GM18498 (cell line): ENCODE measurements around the gene VPS13C.

ENCODE experiments used
- ATAC-seq: cut with Tn5 transposase; IDR thresholded peaks from one replicate; pipeline ENCODE4 v1.9.1; 2021; ENCODE audit warnings: mild to moderate bottlenecking, moderate library complexity; ENCODE audit not compliant: unreplicated experiment

The VPS13C gene

DNA sequence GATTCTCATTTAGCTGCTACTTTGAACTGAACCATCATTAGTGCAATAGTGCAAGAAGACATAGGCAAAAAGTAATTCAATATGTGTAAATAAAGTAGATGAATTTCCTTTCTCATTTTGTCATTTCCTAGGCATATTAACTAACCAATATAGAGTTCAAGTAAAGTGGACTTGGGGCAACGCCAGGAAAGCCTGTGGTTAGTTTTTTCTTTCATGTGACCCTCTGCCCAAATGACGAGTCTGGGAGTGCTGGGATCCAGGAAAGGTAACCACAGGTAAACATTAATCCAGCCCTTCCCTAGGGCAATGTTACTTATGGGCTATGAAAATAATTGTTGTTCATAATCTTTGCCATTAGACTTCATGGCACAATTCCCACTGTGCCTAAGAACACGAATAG lies 181.0 kb downstream of the VPS13C start:
- ATAC-seq: no peak

DNA sequence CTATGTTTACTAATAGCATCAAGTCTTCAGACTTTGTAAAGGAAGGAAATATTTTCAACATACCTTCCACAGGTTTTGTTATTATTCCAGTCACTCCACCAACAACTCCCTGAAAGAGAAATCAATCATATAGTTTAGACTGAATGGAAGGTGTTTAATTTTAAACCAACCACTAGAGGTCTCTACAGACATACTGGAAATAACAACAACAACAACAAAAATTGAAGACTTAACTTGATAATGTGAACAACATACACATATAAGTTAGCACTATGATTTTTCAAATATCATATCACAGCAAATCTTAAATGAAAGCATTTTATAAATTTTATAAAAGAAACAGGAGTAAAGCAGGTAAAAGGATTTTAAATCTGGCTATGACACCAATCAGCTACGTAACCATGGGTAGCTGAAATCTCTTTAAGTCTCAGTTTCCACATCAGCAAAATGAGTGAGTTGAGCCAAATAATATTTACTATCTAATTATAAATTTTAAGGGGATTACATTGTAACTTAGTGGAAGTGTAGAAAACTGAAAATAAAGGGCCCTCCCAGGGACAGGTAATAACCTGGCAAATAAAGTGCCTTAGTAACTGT lies 188.2 kb downstream of the VPS13C start:
- ATAC-seq: no peak

DNA sequence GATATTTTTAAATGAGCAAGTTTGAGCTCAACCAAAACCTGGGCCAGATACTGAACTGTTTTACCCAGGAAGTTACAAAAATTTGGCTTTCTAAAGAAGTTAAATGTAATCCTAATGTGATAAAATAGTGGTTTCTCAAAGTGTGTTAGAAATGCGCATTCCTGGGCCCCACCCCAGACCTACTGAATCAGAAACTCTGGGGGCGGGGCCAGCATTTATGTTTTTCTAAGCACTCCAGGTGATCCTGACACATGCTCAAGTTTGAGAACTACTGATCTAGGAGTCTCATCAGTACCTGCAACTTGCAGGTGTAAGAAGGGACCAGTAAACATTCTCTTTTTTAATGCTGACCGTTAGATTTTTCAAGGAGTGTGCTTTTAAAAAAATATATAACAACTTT lies 190.6 kb downstream of the VPS13C start:
- no peak for ATAC-seq

DNA sequence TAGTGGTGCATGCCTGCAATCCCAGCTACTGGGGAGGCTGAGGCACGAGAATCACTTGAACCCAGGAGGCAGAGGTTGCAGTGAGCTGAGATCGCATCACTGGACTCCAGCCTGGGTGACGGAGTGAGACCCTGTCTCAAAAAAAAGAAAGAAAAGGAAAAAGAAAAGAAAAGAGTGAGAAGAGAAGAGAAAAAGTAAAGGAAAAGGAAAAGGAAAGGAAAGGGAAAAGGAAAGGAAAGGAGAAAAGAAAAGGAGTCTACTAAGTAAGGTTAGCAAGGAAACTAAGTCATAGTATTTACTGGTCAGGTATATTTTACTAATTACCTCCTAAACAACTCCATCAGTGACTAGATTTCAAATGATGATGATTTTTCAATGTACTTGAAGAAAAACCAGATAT lies 198.3 kb downstream of the VPS13C start:
- ATAC-seq: no peak

DNA sequence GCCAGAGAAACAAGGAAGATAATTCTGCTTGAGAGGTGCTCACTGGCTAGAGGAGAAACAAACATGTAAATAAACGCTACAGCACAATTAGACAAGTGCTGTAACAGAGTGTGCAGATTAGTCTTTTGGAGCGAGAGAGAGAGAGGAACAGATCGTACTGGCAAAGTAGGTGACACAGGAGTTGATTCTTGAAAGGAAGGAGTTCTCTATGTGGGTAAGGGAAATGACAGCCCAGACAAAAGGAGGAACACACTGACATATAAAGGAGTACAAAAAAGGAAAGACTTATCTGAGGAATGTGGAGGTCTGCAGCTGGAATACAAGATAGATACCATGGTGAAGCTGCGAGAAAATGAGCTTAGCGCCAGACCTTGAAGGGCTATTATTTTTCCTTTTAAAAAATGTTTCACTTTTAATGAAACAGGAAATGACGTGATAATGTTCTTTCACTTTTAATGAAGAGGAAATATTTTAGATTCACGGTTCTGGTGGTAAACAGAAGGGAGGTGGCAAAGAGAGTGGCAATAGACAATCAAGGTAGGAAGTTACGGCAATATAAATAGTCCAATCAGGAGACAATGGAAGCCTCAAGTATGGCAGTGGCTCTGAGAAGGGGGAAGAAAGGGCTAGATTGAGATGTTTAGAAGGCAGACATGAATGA lies 202.9 kb downstream of the VPS13C start:
- ATAC-seq: no peak

DNA sequence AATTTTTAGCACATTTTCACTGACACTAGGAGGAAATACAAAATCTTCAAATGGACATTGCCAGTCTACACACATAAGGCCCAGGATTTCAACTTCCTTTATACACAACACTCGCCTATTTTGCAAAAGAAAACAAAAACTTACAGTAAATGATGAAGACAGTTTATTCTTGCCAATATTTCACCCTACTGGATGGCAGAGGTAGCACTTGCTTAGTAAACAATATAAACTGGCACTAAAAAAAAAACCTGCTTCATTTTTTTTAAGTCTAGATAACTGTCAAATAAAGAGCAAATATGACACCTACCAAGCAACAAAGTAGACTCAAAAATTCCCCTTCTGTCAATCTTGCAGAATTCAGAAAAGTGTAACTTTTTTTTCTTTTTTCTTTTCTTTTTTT lies 204.0 kb downstream of the VPS13C start:
- ATAC-seq: no peak

DNA sequence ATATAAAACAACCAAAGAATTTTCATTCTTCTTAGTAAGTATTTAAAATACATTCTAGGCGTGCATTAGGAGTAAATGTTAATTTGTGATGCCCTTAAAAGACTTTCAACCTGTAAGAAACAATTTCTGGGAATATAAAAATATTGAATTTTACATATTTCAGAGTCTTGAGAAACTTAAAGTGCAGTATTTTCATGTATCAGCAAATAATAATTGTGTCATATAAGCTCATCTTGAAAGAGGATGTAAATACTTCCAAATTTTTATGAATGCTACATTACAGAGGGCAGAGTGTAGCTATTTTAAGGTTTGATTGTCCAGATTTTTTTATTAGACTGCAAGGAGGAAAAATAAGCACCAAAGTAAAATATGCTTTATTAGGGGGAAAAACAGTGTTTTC lies 207.1 kb downstream of the VPS13C start:
- no peak for ATAC-seq

DNA sequence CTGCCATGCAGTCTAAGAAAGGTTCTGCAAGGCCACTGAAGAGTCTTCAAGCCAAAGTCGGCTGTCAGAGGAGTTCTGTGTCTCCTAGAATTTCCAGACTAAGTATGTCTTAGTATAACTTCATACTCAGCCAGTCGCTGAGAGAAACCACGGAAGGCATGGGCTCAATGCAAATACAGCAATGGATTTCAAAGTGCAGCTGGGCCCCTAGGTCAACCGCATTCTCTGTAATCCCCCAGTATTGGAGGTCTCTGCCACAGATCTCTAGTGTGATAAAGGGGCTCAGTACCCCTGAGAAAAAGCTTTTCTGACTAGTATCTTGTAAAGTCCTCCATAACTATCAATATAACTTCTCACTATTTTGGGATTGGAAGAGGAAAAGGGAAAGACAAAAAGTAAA lies 208.3 kb downstream of the VPS13C start:
- ATAC-seq: no peak

DNA sequence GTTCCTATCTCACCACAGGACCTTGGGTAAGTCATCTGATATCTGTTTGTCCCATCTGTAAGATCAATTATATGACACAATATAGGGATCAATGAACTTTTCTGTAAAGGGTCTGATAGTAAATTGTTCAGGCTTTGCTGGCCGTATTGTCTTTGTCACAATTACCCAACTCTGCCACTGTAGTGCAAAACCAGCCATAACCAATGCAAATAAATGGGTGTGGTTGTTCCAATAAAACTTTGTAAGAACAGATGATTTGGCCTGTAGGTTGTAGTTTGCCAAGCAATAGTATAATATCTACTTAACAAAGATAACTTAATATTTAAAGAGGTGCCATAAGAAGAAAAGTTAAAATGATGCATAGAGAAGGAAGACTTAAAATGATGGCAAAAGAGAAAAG lies 210.8 kb downstream of the VPS13C start:
- ATAC-seq: no peak

DNA sequence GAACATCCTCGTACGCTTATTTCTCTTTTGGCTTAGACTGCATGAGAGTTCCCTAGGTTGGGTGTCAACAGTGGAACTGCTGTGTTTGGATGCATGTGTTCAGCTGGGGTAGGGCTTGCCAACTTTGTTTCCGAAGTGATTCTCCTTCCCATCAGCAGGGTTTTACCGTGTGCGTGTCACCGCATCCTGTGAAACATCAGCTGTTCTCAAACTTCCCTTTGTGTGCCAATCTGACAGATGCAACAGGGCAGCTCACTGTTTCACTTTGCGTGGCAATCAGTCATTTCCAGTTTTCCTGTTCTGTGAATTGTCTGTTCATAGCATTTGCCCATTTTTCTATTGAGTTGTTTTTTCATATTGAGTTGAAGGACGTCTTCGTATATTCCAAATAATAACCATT lies 218.8 kb downstream of the VPS13C start:
- ATAC-seq: no peak

DNA sequence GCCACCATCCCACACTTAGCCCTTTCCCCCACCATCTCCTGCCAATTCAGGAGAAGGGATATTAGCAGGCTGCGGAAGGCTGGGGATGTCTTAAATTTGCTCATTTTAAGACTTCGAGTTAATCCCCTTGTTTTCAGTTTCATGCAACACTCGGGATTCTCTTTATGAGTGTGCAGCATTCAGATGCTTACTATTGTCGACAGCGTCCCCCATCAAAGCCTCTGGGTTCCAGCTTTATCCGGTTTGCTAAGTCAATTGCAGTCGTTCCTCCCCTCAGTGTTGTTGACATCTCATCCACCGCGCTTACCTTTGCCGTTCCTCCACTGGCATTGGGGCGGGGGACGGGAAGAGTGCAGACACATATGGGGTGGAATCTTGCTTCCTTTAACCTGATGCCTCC lies 220.2 kb downstream of the VPS13C start:
- ATAC-seq: no peak

DNA sequence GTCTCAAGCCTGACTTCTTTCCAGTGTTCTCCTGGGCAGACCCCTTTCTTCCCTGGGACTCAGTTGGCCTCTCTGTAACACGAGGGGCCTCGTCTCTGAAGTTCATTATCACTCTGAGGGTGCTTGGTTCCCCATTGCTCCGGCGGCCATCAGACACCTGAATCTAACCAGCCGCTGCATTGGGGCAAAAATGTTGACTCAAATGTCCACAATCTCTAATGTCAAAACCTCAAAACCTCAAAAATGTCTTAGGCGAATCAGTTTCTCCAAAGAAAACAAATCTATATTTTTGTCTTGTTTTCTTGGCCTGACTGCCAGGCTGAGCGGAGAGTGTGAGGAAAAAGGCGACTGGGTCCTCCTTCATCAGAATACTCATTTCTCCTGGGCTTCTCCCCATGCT lies 220.7 kb downstream of the VPS13C start:
- no peak for ATAC-seq

DNA sequence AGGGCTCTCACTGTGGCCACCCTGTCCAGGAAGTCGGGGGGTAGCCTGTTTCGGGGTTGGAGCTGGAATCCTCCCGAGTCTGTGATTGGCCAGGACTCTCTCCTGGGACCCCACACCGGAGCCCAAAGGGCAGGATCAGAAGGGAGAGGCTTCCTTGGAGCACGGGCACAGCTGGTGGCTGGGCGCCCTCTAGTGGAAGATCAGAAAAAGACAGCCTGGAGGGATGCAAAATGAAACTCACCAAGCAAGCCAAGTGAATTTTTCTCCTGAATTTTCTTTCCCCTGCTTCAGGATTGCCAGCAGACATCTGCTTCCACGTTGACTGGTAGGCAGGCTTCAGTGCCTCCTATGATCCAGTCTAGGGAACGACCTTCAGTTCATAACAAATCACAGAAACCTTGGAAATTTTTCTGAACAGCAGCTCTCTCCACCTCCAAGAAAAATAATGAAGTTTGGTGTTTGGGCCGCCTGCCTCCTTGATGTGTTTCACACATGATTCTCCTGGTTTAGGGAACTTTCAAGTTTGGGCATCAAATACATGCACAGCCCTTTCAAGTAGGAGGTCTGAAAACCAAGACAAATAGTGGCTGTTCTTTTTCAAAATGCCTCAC lies 224.6 kb downstream of the VPS13C start:
- ATAC-seq: no peak

DNA sequence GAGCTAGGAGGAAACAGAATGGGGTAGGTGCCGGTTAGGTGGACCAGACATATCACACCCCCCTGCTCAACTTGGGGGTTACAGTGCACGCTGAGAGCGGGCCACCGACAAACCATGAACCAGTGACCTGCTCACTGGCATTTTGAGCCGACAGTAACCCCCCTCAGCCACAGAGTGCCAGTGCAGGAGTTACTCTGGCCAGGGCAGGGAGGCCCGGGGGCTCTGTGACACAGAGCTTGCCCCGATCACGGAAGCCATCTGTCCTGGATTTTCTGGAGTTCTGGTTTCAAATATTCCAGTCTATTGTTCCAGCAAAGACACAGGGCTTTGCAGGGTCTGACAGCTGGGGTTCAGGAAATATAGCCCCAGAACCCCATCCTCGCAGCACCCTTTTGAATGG lies 225.2 kb downstream of the VPS13C start:
- ATAC-seq: no peak

DNA sequence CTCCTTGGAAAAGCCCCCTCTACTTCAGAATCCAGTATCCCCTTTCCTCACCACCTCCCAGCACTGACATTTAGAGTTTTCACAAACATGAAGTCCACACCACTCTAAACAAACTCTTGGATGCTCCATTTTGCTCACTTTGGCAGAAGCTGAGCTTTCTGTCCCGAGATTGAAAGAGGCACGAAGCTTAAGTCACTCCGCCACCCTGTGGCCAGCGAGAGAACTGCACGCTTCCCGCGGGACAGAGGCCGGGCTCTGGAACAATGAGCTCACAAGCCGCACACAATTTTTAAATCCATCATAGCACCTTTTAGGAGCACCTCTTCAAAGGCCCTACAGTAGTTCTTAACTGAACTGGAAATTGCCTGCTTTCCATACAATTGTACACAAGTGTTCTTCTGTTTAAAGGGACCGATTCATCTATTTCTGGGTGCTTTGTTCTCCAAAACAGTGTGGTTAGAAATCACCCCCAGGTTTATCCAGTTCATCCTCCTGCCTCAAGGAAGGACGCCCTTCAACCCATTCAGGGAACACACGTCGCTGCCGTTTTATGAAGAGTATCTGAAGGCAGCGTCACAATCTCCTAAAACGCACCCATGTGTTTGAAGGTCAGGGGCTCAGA lies 226.1 kb downstream of the VPS13C start:
- ATAC-seq: peak; percentile 75

DNA sequence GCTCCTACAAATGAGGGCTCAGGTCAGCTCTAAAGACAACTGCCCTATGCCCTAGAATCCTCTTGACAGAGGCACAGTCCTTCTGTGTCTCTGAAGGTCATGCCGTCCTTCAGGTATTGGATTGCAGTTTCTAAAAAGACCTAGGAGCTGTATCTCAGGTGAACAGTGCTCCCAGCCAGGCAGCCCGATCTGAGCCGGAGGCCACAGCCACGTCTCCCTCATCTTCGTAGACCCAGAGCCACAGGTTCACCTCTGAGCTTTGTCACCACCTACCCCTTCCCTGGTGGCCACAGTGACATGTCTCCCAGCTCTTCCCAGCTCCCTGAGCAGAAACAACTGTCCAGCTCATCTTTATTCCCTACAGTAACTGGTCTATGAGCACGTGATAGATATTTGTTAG lies 228.0 kb downstream of the VPS13C start:
- ATAC-seq: no peak

DNA sequence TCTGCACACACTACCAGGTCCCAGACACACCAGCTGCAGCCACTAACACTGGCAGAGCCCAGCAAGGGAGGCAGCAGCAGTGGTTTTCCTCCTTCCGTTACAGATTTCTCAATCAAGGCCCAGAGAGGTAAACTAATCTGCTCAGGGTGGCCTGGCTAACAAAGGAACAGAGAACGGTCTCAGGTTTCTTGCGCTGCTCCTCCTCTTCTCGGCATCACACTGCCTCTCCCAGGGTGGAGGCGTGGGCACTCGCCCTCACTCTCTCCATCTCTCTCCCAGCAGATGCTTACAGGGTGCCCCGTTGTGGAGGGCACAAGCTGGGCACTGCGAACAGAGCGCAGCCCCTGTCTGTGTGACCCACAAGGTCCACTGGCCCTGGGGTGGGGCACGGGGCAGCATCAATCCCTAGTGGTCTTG lies 228.7 kb downstream of the VPS13C start:
- no peak for ATAC-seq

DNA sequence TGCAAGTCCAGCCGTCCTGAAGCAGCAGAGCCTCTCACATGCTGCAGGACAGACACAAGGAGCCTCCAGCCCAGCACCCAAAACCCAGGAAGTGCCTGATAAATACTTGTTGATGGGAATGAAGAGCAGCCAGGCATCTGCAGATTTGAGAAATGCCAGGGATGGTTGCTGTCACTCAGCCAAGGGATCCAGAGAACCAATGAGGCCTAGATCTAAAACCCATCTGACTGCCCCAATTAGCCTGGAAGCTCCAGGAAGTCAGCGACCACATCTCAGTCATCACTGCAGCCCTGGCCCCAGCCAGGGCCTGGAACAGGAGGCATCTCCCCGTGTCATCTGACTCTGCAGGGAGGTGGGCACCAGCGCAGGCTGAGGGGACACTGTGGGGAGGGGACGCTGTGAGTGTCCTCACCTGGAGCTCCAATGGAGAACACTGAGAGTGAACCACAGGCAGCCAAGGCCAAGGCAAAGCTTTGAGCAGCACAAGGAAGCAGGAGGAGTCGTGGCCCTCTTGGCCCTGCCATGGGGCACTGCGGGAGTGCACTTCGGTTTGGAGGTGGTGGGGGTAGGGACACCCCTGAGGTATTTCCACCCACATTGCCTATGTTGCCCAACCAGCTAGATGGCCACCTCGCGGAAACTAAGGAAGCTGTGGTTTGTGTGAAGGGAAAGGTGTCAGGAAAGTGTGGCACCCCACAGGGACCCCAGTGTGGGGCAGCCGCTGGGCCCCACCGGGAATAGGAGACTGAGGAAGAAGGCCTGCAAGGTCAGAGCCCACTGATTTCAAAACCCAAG lies 229.5 kb downstream of the VPS13C start:
- ATAC-seq: no peak

DNA sequence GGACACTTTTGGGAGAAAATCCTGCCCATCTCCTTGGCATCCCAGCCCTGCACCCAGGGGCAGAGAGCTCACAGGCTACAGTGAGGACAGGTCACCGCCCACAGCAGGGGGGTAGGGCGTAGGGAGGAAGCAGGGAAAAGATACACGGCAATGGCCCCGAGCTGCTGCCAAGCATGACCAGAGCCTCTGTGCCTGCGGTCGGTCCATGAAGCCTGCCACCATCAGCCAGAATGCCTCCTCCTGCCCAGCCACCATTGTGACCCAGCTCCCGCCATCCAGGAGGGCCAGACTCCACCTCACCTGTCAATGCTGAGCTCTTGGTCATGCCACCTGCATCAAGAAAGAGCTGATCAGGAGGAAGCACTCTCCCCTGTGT lies 230.7 kb downstream of the VPS13C start:
- ATAC-seq: no peak

DNA sequence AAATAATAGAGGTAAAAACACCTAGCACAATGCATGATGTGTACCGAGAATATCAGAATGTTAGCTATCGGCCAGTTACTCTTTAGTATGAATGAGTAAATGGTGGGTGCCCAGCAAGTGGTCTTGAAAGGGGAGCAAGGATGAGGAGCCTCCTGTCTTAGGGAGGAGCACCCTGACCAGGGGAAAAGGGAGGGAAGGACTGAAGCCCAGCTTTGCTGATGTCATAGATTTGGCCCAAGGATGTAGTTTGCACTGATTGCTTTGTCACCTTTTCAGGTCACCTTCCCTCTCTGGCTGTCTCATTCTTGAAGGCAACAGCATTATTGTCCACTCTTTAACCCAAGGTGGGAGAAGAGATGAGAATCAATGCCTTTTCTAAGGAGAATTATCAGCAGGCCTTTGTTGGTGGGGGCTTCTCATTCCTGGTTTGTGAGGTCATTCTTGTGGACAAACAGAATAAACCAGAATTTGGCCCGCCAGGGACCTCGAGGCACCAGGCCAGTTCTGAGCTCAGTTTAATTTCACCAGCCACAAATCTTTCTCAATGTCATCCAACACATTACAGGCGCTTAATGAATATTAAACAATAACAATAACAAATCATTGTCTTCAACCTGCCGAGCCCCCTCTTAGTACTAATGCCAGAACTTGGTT lies 231.3 kb downstream of the VPS13C start:
- ATAC-seq: no peak

DNA sequence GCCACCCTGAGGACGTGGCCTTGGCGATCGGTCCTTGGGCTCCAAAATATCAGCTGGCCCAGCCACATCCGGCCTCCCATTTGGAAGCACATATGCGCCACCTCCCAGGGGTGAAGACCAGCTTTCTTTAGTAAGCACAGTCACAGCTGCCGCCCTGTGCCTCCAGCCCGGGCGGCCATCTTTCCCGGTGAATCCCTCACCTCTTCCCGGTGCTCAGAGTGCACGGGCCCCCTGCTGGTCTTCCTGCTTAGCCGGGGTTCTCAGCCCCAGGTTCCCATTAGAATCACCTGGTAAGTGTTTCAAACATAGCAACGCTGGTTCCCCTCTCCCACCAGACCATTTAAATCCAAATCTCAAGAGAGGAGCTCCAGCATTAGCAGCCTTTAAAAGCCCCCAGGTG lies 232.2 kb downstream of the VPS13C start:
- ATAC-seq: no peak
